HepG2 (cell line): Measurements from ENCODE around the gene GSC2. TPM values are rescaled to one million over a fixed set of nuclear protein-coding genes. Genes with fewer than 3 reads are reported as not detected.

Experiments
- ERF ChIP-seq: IDR thresholded peaks from 2 replicates; pipeline ENCODE4 v1.6.1; 2018; ENCODE audit warnings: missing biosample characterization, missing genetic modification reagents
- ETV6 ChIP-seq: sonication (generic); formaldehyde crosslinking; conservative IDR thresholded peaks from 2 replicates; pipeline ENCODE4 v1.4.0; 2020; ENCODE audit warnings: missing genetic modification reagents
- FOXM1 ChIP-seq: sonication (generic); formaldehyde crosslinking; IDR thresholded peaks from 2 replicates; pipeline ENCODE4 v1.5.0; 2020; ENCODE audit warnings: missing genetic modification reagents
- HDAC1 ChIP-seq: sonication (generic); formaldehyde crosslinking; IDR thresholded peaks from 2 replicates; pipeline ENCODE4 v1.5.1; 2020; ENCODE audit warnings: mild to moderate bottlenecking, missing genetic modification reagents
- JDP2 ChIP-seq: sonication (generic); formaldehyde crosslinking; IDR thresholded peaks from 2 replicates; pipeline ENCODE4 v1.8.1; 2022; ENCODE audit warnings: missing genetic modification reagents, borderline replicate concordance
- KAT8 ChIP-seq: IDR thresholded peaks from 2 replicates; pipeline ENCODE4 v1.6.1; 2016; ENCODE audit warnings: missing genetic modification reagents, missing compliant biosample characterization
- KLF9 ChIP-seq: IDR thresholded peaks from 2 replicates; pipeline ENCODE4 v1.6.1; 2016; ENCODE audit warnings: low read depth
- MAF1 ChIP-seq: sonication (generic); formaldehyde crosslinking; IDR thresholded peaks from 2 replicates; pipeline ENCODE4 v1.5.0; 2020; ENCODE audit warnings: missing genetic modification reagents, borderline replicate concordance
- NFIC ChIP-seq: IDR thresholded peaks from 2 replicates; pipeline ENCODE4 v1.6.1; 2012; ENCODE audit warnings: mild to moderate bottlenecking, low read length, inconsistent platforms
- NKX3-1 ChIP-seq: sonication (generic); formaldehyde crosslinking; IDR thresholded peaks from 2 replicates; pipeline ENCODE4 v1.5.0; 2020; ENCODE audit warnings: missing genetic modification reagents
- RCOR2 ChIP-seq: IDR thresholded peaks from 2 replicates; pipeline ENCODE4 v1.6.1; 2016; ENCODE audit warnings: missing biosample characterization, missing genetic modification reagents
- SAFB2 ChIP-seq: sonication (generic); formaldehyde crosslinking; IDR thresholded peaks from 2 replicates; pipeline ENCODE4 v1.5.1; 2020; ENCODE audit warnings: missing genetic modification reagents, low read depth, mild to moderate bottlenecking, borderline replicate concordance
- XRCC5 ChIP-seq: fragments of 200-400 bp; formaldehyde crosslinking; optimal IDR thresholded peaks from 2 replicates; pipeline ENCODE3; 2017; ENCODE audit warnings: mild to moderate bottlenecking, low read length
- ZBTB20 ChIP-seq: sonication (generic); formaldehyde crosslinking; IDR thresholded peaks from 2 replicates; pipeline ENCODE4 v1.8.1; 2023; ENCODE audit warnings: missing genetic modification reagents, low read depth, mild to moderate bottlenecking, borderline replicate concordance
- ZFP82 ChIP-seq: sonication (generic); formaldehyde crosslinking; IDR thresholded peaks from 2 replicates; pipeline ENCODE4 v1.5.1; 2020; ENCODE audit warnings: mild to moderate bottlenecking, missing genetic modification reagents, borderline replicate concordance
- ZNF121 ChIP-seq: sonication (generic); formaldehyde crosslinking; IDR thresholded peaks from 2 replicates; pipeline ENCODE4 v1.5.0; 2020; ENCODE audit warnings: mild to moderate bottlenecking, missing genetic modification reagents
- ZNF17 ChIP-seq: sonication (generic); formaldehyde crosslinking; IDR thresholded peaks from 2 replicates; pipeline ENCODE4 v1.5.0; 2020; ENCODE audit warnings: mild to moderate bottlenecking, missing genetic modification reagents
- ZNF567 ChIP-seq: sonication (generic); formaldehyde crosslinking; IDR thresholded peaks from 2 replicates; pipeline ENCODE4 v1.8.1; 2023; ENCODE audit warnings: mild to moderate bottlenecking, missing genetic modification reagents, borderline replicate concordance
- ZNF780A ChIP-seq: sonication (generic); formaldehyde crosslinking; IDR thresholded peaks from 2 replicates; pipeline ENCODE4 v1.8.0; 2022; ENCODE audit warnings: mild to moderate bottlenecking, missing genetic modification reagents, moderate library complexity
- polyA plus RNA-seq, 8 experiments: library from polyadenylated mRNA; depleted of rRNA in 3 of 8; stranded (reverse) in 7 of 8; unstranded in 1 of 8; fragments of >200 nt; fragmentation: Illumina TruSeq in 4 of 8; extraction: Trizol in 4 of 8; gene quantifications; 2 replicates each; pipeline versions ENCODE4 v1.2.1 to v1.2.3, GENCODE V29; 2011 to 2016; ENCODE audit warnings: low read depth in 4 of 8, missing spikeins in 1 of 8, mixed read lengths in 1 of 8; ENCODE audit not compliant: insufficient read depth in 1 of 8
- total RNA-seq, 5 experiments: library from RNA; depleted of rRNA; stranded (reverse); fragments of >200 nt; fragmentation: Illumina TruSeq; extraction: Trizol; gene quantifications; 2 replicates each; pipeline ENCODE4 v1.2.3, GENCODE V29; 2016; ENCODE audit warnings: low read depth in 1 of 5
- TF ChIP-seq, protein P1 (sequence below): sonication (generic); formaldehyde crosslinking; IDR thresholded peaks from 2 replicates; pipeline ENCODE4 v1.5.1; 2020; ENCODE audit warnings: mild to moderate bottlenecking, missing genetic modification reagents, borderline replicate concordance
- TF ChIP-seq, protein P2 (sequence below): sonication (generic); formaldehyde crosslinking; IDR thresholded peaks from 2 replicates; pipeline ENCODE4 v1.4.0; 2020; ENCODE audit warnings: missing genetic modification reagents
- TF ChIP-seq, protein P3 (sequence below): IDR thresholded peaks from 2 replicates; pipeline ENCODE4 v1.6.1; 2016
- TF ChIP-seq, protein P4 (sequence below): sonication (generic); formaldehyde crosslinking; IDR thresholded peaks from 2 replicates; pipeline ENCODE4 v1.5.0; 2020; ENCODE audit warnings: missing genetic modification reagents

Gene GSC2
- total and polyA plus RNA-seq, 2 of the 13 experiments (the other 11 are each of a cell fraction or from before 2014, with no cell fraction given), result not detected

DNA sequence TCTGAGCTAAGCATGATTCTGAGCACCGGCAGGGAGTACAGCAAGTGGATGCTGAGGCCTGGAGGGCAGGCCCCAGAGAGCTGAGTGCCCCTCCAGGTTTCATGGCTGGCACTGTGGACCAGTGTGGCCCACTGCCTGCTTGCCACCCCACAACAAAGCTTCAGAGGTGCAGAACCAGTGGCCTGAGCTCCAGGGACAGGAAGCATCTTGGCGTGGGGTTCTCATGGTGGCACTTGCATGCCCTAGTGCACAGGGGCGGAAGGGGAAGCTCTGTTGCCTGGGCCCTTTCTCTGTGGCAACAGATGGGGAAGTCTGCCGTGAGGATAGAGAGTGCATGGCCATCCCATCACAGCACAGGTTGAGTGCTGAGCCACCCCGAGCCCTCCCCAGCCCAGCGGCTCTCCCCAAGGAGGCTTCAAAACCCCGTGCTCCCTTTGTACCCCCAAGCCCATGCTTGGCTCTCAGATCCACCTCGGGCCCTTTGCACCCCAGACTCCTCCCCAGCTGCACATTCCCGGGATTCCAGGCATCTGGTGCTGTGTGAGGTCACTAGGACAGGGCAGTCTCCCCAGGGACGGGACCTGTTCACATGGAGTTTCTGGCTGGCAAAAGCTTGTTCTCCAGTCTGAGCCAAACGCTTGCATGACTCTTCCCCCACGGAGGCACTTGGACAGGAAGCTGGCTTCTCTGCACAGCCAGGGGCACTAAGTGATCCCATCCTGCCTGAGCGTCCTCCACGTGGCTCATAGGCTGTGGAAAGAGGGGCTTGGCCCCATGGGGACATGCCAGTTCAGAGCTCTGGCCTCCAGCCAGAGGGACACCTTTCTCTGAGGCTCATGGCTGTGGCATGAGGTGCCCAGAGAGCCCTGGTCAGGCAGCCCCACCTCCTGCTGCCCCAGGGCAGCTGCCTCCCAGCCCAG lies 24.3 kb upstream of the GSC2 start (continued):
- TF ChIP-seq, protein P1, sequence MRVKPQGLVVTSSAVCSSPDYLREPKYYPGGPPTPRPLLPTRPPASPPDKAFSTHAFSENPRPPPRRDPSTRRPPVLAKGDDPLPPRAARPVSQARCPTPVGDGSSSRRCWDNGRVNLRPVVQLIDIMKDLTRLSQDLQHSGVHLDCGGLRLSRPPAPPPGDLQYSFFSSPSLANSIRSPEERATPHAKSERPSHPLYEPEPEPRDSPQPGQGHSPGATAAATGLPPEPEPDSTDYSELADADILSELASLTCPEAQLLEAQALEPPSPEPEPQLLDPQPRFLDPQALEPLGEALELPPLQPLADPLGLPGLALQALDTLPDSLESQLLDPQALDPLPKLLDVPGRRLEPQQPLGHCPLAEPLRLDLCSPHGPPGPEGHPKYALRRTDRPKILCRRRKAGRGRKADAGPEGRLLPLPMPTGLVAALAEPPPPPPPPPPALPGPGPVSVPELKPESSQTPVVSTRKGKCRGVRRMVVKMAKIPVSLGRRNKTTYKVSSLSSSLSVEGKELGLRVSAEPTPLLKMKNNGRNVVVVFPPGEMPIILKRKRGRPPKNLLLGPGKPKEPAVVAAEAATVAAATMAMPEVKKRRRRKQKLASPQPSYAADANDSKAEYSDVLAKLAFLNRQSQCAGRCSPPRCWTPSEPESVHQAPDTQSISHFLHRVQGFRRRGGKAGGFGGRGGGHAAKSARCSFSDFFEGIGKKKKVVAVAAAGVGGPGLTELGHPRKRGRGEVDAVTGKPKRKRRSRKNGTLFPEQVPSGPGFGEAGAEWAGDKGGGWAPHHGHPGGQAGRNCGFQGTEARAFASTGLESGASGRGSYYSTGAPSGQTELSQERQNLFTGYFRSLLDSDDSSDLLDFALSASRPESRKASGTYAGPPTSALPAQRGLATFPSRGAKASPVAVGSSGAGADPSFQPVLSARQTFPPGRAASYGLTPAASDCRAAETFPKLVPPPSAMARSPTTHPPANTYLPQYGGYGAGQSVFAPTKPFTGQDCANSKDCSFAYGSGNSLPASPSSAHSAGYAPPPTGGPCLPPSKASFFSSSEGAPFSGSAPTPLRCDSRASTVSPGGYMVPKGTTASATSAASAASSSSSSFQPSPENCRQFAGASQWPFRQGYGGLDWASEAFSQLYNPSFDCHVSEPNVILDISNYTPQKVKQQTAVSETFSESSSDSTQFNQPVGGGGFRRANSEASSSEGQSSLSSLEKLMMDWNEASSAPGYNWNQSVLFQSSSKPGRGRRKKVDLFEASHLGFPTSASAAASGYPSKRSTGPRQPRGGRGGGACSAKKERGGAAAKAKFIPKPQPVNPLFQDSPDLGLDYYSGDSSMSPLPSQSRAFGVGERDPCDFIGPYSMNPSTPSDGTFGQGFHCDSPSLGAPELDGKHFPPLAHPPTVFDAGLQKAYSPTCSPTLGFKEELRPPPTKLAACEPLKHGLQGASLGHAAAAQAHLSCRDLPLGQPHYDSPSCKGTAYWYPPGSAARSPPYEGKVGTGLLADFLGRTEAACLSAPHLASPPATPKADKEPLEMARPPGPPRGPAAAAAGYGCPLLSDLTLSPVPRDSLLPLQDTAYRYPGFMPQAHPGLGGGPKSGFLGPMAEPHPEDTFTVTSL (CRISPR knock-in tag), result no peak
- no peak for TF ChIP-seq KAT8 (CRISPR knock-in tag)
- TF ChIP-seq ZNF121 (CRISPR knock-in tag), result peak; percentile 52; the same call in 1 of the 2 replicates
- no peak for TF ChIP-seq ETV6
- no peak for TF ChIP-seq ZNF567
- no peak for TF ChIP-seq ZNF17
- TF ChIP-seq, protein P2, sequence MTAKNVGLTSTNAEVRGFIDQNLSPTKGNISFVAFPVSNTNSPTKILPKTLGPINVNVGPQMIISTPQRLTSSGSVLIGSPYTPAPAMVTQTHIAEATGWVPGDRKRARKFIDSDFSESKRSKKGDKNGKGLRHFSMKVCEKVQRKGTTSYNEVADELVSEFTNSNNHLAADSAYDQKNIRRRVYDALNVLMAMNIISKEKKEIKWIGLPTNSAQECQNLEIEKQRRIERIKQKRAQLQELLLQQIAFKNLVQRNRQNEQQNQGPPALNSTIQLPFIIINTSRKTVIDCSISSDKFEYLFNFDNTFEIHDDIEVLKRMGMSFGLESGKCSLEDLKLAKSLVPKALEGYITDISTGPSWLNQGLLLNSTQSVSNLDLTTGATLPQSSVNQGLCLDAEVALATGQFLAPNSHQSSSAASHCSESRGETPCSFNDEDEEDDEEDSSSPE (CRISPR knock-in tag), result no peak
- TF ChIP-seq JDP2, result no peak
- TF ChIP-seq ERF (CRISPR knock-in tag), result no peak
- TF ChIP-seq KLF9, result no peak
- TF ChIP-seq, protein P3, sequence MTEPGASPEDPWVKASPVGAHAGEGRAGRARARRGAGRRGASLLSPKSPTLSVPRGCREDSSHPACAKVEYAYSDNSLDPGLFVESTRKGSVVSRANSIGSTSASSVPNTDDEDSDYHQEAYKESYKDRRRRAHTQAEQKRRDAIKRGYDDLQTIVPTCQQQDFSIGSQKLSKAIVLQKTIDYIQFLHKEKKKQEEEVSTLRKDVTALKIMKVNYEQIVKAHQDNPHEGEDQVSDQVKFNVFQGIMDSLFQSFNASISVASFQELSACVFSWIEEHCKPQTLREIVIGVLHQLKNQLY (CRISPR knock-in tag), result no peak
- TF ChIP-seq FOXM1, result no peak
- TF ChIP-seq XRCC5, result no peak
- no peak for TF ChIP-seq ZNF780A (CRISPR knock-in tag)
- no peak; the same call in 1 of the 2 replicates for TF ChIP-seq ZBTB20 (CRISPR knock-in tag)
- TF ChIP-seq NKX3-1, result no peak
- no peak; the same call in 1 of the 2 replicates for TF ChIP-seq NFIC
- TF ChIP-seq SAFB2 (CRISPR knock-in tag), result no peak; the same call in 1 of the 2 replicates
- no peak for TF ChIP-seq HDAC1
- TF ChIP-seq ZFP82 (CRISPR knock-in tag), result no peak
- no peak for TF ChIP-seq RCOR2 (CRISPR knock-in tag)
- TF ChIP-seq, protein P4, sequence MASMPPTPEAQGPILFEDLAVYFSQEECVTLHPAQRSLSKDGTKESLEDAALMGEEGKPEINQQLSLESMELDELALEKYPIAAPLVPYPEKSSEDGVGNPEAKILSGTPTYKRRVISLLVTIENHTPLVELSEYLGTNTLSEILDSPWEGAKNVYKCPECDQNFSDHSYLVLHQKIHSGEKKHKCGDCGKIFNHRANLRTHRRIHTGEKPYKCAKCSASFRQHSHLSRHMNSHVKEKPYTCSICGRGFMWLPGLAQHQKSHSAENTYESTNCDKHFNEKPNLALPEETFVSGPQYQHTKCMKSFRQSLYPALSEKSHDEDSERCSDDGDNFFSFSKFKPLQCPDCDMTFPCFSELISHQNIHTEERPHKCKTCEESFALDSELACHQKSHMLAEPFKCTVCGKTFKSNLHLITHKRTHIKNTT (CRISPR knock-in tag), result no peak
- TF ChIP-seq MAF1, result no peak
